AG04449 (cell line): Measurements from ENCODE around the gene IRGQ.
"Not testable (repeated sequence)": the region's sequence is repeated elsewhere in the genome, so short reads cannot be mapped to it uniquely, and the experiment has no call there.

Experiments
- CTCF ChIA-PET: fragments of 350-600 bp; formaldehyde crosslinking; extraction: SDS; loops from one replicate; lab custom pipeline; 2021; ENCODE audit warnings: antibody characterized with exemption; lab: Yijun Ruan, JAX
- POLR2A ChIA-PET: fragments of 400-600, 350-600 bp; formaldehyde crosslinking; extraction: SDS; loops from one replicate; lab custom pipeline; 2020; ENCODE audit warnings: antibody characterized with exemption, inconsistent platforms; lab: Yijun Ruan, JAX
- DNase-seq: peaks from one replicate; pipeline ENCODE4 v3.0.0-alpha.2; 2010; ENCODE audit warnings: low read depth, low spot score
- H3K4me3 ChIP-seq: 2 replicates; pipeline ENCODE4 v1.5.1; 2011; ENCODE audit warnings: low read depth, mild to moderate bottlenecking, control low read depth, low read length
- CTCF ChIP-seq: IDR thresholded peaks from one replicate; pipeline ENCODE4 v1.5.1; 2011; ENCODE audit warnings: mild to moderate bottlenecking, moderate library complexity, low read length, control low read depth, inconsistent platforms; ENCODE audit not compliant: insufficient read depth; ENCODE audit errors: missing control alignments

The IRGQ gene

GRCh38 chr19:43589678-43590077, 6.3 kb downstream of the IRGQ start:
- ChIA-PET CTCF (interaction anchor here (1.3 to 2.2 kb wide), 2 partner anchors 15 to 34 kb away, joined by 4 to 6 read pairs; partner anchors contain the start of genes PINLYP and XRCC1), POLR2A (no interaction called here)
- DNase-seq, result no peak
- H3K4me3 ChIP-seq, result no peak overlapping the region
- no peak for TF ChIP-seq CTCF

- POLR2A ChIA-PET, result interaction anchor here (0.7 kb wide), 1 partner anchor 26 kb away, joined by 3 read pairs; no protein-coding TSS in a partner anchor
- CTCF ChIA-PET, result interaction anchor here (0.8 to 2.2 kb wide), 3 partner anchors 14 to 220 kb away, joined by 3 to 6 read pairs (median 4); partner anchors contain the start of genes PINLYP and XRCC1
- no peak for TF ChIP-seq CTCF
- no peak overlapping the region for H3K4me3 ChIP-seq
- no peak for DNase-seq
Measured at GRCh38 chr19:43589277-43589676, 6.7 kb downstream of the IRGQ start.

- POLR2A ChIA-PET, H3K4me3 ChIP-seq, DNase-seq: not testable (repeated sequence)
- CTCF ChIA-PET, result interaction anchor here (0.7 to 8.7 kb wide), 2 partner anchors 8 to 31 kb away, joined by 3 to 68 read pairs; partner anchors contain the start of genes IRGQ and ZNF576
Measured at GRCh38 chr19:43587029-43587428, 8.9 kb downstream of the IRGQ start.

- TF ChIP-seq CTCF, result no peak
- ChIA-PET POLR2A (no interaction called here), CTCF (interaction anchor here (0.7 to 8.7 kb wide), 2 partner anchors 9 to 30 kb away, joined by 3 to 68 read pairs; partner anchors contain the start of genes IRGQ and ZNF576)
- H3K4me3 ChIP-seq, result no peak overlapping the region
- no peak for DNase-seq
Measured at GRCh38 chr19:43586346-43586745, 9.6 kb downstream of the IRGQ start.

GRCh38 chr19:43584484-43584883, 11.4 kb downstream of the IRGQ start:
- no peak overlapping the region for H3K4me3 ChIP-seq
- ChIA-PET POLR2A (interaction anchor here (0.6 kb wide), 1 partner anchor 10 kb away, joined by 3 read pairs; no protein-coding TSS in a partner anchor), CTCF (interaction anchor here (1.3 to 8.7 kb wide), 2 partner anchors 10 to 31 kb away, joined by 3 to 68 read pairs; partner anchors contain the start of genes IRGQ and ZNF576)
- TF ChIP-seq CTCF, result no peak
- DNase-seq, result no peak

- H3K4me3 ChIP-seq, result no peak overlapping the region
- POLR2A ChIA-PET, result no interaction called here
- no peak for DNase-seq
- TF ChIP-seq CTCF, result no peak
- CTCF ChIA-PET, result interaction anchor here (2.1 to 8.7 kb wide), 2 partner anchors 12 to 27 kb away, joined by 5 to 68 read pairs; partner anchors contain the start of genes IRGQ and ZNF576
Measured at GRCh38 chr19:43582495-43582894, 13.4 kb downstream of the IRGQ start.
